ENCODE measurements around the gene PRKCB.

- TF ChIP-seq POLR2AphosphoS5 (IDR thresholded peaks at IDR 0.05; ENCODE audit: low read depth, low read length) (no peak), EGR1 (IDR thresholded peaks at IDR 0.05; ENCODE audit: low read depth) (no peak), POLR2A (IDR thresholded peaks at IDR 0.05; ENCODE audit: borderline replicate concordance, extremely low read depth, insufficient read depth, insufficient read length) (no peak), REST (IDR thresholded peaks at IDR 0.05; ENCODE audit: low read depth) (no peak), CTCF (IDR thresholded peaks at IDR 0.05 in 2 of 3, conservative IDR thresholded peaks at IDR 0.05 in 1 of 3; ENCODE audit: borderline replicate concordance in 1 of 3, insufficient read depth in 1 of 3, low read depth in 2 of 3, low read length in 2 of 3) (no peak)
Observed at GRCh38 chr16:23863511-23864422, 28.0 kb downstream of the PRKCB start.

Data from HCT116 (cell line).